Epidermal melanocyte (primary cell): ENCODE measurements around the gene RPL10A.
A peak's percentile ranks its signal among the peaks of the same experiment; 100 is the strongest.

ENCODE experiments used
- DNase-seq: peaks from one replicate; pipeline ENCODE4 v3.0.0; 2011; ENCODE audit warnings: low spot score; ENCODE audit not compliant: insufficient read length

Gene RPL10A

DNA sequence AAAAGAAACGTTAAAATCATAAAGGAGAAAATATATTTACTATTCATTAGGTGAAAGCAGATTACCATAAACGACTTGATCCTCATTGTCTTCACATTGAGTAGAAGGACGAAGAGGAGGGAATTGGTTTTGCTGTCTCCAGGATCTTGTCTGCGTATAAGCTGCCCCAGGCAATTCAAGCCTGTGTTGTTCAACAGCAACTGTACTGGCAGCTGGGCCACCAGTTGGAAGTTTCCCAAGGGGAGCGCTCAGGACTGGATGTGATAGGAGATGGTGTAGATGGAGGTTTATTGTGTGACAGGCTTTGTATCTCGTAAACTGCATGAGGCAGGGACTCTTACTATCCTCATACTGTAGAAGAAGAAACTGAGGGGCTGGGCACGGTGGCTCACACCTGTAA, 20.0 kb upstream of the RPL10A start:
- DNase-seq, result no peak

DNA sequence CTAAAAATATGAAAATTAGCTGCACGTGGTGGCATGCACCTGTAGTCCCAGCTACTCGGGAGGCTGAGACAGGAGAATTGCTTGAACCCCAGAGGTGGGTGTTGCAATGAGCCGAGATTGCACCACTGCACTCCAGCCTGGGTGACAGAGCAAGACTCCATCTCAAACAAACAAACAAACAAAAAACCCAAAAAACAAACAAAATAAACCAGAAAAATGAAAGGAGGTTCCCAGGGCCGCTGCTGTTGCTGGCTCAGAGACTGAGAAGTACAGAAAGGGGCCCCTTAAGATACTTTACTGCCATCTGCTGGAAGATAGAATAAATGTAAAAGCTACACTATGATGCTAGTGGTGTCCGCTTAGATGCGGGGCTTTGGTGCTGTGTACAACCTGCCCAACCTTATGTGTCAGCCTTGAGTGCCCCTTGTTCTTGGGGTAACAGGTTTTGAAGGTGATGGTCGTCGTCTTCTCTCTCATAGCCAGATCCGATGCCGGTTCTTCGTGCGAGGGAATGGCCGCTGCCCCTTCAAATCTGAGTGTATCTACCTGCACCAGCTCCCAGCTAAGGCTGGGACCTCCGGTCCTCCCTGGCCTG, 18.8 kb upstream of the RPL10A start:
- DNase-seq, result peak; percentile 88

DNA sequence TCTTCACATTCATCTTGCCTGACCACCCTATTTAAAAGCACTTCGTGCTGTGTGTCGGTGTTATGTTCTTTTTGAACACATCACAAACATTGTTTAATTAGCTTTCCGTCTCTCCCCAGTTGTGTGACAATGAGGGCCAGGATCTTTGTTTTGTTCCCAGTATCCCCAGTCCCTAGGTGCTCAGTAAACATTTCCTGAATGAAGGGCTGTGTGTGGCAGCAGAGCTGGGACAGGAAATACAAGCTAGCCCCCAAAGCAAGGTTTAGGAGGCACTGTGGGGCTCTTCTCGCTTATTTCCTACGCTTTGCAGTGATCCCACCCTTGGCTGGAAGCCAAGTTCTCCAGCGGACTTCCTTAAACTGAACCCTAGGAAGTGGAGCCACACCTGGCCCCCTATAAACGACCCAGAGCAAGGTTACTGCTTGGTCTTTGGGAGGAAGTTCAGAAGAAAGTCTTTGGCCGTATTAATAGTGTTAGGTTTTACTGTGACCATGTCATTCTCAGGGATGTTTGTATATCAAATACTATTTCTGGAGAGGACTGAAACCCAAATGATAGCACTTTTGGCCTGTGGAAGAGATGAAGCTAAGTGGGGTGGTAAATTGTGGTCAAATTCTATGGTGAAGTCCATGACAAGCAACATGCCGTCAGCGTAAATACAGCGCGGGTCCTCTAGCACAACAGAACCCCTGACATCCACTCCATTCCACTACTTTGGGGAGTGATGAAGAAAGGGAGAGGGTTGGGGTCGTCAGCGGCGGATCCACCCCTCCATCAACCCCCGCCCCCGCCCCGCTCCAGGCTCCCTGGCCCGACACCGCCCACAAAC, 16.6 kb upstream of the RPL10A start:
- no peak for DNase-seq

DNA sequence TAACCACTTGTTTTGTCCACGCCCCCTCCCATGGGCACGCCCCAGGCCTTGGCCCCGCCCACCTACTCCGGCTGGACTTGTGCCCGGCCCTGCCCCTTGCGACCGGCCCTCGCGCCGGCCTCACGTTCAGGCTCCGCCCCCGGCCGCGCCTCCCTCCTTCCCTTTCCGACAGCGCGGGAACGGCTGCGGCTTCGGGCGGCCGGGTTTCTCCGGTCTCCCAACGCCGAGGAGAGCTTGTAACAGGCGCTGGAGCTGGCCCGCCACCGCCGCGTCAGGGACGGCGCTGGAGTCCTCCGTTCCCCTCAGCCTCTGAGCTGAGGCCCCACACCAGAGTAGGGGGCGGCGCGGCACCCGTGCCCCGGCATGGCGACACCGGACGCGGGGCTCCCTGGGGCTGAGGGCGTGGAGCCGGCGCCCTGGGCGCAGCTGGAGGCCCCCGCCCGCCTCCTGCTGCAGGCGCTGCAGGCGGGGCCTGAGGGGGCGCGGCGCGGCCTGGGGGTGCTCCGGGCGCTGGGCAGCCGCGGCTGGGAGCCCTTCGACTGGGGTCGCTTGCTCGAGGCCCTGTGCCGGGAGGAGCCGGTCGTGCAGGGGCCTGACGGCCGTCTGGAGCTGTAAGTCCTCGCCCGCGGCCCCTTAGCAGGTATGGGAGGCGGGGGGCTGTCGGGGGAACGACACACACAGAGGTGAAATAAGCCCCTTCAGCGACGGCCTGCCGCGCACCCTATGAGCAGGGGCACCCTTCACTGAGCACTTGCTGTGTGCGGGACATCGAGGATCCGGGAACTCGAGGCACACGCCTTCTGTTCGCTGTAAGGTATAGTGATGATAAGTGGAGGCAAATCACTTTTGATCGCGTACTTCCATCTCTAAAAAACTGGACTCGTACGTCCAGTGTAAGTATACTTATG, 15.8 kb upstream of the RPL10A start, which contains the start of gene FANCE:
TSS of gene FANCE (plus strand) at position 156 of the 908 bp plus-strand sequence. CDS start at position 364, 208 bp downstream.
- peak; percentile 87 for DNase-seq

DNA sequence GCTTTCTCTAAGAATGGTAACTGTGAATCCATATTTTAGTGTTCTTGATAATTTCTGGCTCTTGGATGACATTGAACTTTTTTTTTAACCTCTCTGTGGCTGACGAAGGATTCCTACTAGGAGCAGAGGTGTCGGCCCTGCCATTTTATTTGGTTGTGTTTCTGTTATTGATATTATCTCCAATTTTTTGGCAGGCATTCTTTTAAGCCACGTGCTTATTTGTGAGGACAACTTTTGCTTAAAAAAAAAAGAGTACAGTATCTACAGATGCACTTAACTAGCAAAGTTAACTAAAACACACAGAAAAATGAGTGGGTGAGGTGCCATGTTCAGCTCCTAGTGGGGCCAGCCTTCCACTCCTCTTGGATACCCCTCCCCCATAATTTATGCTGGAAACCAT, 15.0 kb upstream of the RPL10A start:
- DNase-seq, result no peak

DNA sequence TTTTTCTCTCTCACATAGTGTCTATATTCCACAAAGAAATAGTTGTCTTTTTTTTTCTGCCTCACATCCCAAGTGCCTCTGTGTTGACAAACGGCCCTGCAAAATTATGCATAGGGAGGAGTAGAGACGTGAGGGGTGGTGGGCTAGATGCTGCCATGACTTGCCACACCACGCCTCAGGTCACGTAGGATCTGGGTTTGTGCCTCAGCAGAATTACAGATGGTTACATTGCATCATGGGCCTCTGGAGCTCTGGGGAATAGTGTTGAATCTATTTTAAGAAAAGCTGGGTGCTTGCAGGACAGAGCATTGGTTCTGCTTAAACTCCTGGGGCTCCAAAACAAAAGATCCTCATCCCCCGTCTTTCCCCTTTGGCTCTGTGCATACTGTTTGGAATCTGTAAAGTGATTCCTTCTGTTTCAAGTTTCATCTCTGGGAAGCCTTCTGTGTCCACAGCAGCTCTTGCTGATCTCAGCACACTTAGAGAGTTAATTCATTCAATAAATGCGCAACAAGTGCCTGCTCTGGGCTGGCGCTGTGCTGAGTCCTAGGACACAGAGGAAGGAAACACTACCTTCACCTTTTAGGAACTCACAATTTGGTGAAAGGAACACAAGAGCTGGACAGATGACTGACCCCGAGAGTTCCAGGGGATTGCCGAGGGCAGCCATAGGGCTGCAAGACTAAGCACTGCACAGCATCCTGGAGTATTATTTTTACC, 13.7 kb upstream of the RPL10A start:
- DNase-seq, result no peak

DNA sequence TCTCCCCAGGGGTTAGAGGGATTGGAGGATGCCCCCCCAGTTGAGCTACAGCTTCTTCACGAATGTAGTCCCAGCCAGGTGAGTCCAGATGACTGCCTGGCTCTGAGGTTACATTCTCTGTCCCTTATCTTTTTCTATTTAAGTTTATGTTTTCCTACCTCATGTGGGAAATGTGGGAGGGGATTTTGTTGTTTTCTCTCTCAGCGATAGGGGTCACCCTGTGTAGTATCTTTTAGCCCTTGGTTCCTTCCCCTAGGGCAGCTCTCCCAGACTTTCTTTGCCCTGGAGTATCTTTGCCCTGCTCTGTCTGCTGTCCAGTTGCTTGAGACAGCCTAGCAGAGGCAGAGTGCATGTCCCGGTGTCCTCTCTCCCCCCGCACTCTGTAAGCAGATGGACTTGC, 10.3 kb upstream of the RPL10A start:
- DNase-seq, result no peak

DNA sequence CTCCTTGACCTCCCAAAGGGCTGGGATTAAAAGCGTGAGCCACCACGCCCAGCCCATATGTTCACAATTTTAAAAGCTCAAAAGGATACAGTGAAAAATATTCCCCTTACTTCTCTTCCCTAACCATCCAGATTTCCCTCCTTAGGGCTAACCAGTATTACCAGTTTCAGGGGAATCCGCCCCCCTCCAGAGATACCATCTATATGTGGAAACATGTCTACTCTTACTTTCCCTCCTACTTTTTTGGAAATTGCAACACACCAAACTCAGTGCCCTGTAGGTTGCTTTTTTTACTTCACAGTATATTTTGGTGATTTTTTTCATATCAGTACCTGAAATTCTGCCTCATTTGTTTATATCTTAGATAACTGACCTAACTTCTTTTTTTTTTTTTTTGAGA, 6.9 kb upstream of the RPL10A start:
- DNase-seq, result no peak

DNA sequence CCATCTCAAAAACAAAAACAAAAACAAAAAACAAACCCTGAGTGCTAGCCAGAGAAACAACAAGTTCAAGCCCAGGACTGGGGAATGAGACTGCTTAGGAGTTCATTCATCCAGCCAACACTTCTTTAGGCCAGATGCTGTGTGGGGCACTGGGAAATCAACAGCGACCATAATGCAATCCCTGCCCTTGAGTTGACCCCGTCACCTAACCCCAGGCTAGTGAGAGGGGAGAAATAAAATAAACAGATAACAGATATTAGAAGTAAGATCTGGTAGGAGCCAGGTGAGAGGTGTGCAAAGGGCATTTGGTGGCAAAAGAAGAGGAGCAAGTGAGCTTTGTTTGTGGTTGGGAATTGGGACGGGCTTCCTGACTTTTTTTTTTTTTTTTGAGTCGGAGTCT, 4.9 kb upstream of the RPL10A start:
- DNase-seq, result no peak

DNA sequence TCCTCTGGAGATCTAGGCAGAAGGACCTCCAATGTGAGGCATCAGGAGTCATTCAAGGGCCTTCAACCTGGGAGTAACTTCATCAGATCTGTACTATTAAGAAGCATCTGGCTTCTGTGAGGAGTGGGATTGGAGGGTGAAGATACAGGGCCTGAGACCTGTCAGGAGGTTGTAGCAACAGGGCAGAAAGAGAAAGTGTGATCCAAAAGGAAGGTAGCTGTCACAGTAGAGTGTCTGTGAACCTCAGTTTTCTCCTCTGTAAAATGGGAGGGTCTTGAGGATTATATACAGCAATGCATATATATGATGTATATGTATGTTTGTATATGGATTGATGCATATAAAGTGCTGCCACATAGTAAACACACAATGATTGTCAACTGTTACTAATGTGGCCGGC, 2.6 kb upstream of the RPL10A start:
- no peak for DNase-seq

DNA sequence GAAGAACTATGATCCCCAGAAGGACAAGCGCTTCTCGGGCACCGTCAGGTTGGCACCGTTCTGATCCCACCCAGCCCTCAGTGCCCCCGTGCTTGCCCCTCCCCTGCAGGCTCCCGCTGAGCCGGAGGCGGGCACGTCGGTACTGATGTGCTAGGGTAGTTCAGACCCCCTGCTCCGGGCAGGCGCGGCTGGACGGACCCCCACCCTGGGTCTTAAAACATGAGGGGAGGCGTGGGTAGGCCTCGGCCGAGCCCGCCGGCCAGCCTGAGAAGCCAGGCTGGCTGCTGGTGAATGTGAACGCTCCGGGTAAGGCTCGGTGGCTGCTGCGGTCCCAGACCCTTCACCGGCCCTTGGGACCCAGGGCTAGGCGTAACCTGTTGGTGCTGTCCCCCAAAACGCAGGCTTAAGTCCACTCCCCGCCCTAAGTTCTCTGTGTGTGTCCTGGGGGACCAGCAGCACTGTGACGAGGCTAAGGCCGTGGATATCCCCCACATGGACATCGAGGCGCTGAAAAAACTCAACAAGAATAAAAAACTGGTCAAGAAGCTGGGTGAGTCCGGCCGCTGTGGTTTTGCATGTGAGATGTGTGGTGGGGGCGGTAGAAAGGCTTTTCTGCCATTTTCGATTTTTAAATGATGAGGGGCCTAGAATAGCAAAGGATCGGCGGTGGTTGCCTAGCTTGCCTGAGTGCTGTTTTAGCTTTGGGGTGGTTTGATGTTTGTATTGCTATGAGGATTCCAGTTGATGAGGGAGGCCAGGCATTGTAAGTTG, 964 bp downstream of the RPL10A start:
- no peak for DNase-seq

DNA sequence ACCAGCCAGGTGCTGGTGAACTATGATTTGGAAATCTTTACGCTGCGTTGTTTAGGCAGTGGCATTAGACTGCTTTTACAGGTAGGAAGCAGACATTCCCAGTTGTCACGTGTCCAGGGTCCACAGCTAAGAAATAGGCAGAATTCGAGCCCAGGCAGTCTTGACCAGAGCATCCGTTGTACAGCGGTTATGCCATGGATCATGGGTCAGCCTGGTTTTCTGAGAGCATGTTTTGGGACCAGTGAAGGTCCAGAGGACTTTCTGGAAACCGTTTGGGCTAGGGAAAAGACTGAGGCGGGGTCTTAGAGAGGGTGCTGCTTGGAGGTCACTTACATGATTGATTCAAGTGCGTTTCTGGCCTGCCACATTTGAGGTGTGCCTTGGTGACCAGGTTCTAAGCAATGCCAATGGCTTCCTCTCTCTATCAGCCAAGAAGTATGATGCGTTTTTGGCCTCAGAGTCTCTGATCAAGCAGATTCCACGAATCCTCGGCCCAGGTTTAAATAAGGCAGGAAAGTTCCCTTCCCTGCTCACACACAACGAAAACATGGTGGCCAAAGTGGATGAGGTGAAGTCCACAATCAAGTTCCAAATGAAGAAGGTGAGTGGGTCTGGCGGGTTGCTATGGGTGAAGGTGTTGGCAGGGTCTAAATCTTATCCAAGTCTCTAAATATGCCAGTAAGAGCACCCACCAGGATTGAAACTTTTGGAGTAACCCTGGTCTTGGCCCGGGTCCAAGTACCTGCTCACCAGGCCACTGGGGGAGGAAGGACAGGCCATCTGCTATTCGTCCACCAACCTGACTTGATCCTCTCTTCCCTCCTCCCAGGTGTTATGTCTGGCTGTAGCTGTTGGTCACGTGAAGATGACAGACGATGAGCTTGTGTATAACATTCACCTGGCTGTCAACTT, 1.8 kb downstream of the RPL10A start:
- no peak for DNase-seq

DNA sequence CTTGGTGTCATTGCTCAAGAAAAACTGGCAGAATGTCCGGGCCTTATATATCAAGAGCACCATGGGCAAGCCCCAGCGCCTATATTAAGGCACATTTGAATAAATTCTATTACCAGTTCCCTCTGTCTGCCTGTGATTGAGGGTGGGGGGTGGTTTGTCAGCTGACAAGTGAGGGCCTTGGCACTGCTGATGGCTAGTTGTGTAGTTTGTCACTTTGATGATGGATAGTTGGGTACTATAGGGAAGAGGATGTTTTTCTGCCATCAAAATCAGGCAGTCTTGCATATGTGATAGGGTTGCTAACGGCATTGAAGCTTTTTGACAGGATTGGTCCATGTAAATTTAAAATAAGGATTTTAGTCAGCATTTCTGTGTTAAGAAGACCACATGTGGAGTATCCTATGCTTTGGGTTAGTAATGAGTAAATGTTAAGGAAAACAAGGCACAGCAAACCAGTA, 2.5 kb downstream of the RPL10A start:
- no peak for DNase-seq

DNA sequence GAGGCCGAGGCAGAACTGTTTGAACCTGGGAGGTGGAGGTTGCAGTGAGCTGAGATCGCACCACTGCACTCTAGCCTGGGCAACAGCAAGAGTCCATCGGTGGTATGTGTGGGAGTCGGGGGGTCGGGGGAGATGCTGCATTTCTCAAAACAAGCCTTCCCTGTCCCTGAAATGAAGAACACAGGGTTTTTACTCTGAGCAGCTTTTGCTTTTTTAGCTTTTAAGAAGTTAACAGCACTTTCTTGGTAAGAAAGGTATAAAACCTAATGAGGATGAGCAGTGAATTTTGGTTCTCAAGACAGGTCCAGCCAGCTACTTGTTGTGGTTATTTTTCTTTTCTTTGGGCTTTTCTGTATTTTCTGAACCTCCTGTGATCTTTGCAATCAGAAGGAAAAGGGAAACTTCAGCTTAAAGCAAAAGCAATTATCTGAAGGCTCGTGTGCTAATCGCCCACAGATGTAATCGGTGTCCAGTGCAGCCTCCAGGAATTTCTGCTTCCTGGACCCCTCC, 3.7 kb downstream of the RPL10A start:
- DNase-seq, result no peak

DNA sequence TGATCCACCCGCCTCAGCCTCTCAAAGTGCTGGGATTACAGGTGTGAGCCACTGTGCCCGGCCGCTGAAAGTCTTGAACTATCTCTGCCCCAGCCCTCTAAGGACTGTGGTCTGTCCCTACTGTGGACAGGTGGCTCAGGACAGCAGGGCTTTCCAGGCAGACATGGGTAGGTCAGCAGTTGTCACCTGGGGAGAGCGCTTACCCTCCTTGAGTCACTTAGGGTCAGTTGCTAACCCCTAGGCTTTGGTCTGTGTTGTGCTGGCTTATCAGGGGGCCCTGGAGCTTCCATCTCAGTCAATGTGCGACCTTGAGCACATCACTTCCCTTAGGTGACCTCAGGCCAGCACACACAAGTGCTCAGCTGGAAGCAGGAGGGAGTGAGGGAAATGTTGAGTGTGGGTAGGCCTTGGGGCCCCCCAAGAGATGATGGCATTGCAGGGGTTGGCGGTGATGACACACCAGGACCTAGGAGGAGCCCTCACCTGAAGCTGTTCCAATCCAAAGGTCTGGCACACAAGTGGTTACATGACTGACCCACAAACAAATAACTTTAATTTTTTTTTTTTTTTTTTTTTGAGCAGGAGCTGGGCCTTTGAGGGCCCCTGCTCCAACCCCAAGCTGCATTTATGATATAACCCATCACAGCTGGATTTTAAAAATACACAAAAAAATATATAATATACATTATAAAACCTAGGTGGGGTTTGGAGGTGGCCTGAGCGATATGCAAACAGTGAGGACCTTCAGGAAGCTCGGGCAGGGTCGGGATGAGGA, 5.1 kb downstream of the RPL10A start:
- DNase-seq, result no peak

DNA sequence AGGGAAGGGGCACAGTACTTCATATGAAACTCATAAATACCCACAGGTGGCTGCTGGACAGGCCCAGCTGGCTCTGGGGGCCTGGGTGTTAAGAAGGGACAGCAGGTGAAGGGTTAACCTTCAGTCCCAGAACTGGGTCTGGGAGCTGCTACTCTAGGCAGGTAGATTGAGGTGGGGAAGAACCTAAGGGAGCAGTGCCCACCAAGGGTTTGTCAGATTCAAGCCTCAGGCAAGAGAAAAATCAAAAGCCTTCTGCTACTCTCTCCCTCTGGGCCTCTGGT, 5.6 kb downstream of the RPL10A start:
- no peak for DNase-seq

DNA sequence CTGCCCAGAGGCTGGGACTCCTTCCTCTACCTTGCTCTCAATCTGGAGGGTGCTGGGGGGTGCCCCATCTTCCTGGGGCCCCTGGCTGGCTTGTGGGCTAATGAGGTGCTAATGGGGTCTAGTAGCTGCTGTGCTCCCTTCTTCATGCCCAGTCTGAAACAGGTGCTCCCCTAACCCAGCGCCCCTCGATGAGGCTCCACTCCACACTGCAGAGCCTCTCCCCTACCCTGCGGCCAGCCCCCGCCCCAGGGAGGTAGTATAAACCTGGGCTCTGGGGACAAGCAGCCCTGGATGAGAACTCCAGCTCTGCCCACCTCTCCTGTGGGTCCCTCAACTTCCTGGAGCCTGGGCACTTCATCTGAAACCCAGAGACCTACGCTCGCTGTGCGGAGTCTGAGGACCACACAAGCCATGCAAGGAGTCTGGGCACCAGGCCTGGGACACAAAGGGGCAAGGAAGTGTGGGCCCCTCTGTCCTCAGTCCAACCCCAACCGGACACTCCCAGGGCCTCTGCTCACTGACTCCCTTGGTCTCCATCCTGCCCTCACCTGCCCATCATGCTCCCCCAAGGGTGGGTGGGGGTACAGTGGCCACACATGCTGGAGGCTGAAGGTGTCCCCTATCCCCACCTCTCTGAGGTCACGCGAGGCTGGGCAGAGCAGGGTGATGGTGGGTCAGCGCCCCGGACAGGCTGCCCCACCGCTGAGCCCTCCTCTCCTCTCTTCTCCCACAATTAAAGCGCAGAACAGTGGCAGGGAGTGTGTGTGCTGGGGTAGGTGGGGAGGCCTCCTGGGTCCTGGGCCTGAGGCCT, 6.1 kb downstream of the RPL10A start:
- DNase-seq, result no peak
